ENCODE results near the gene TMEM63C. TPM values are rescaled to one million over a fixed set of nuclear protein-coding genes. Genes with fewer than 3 reads are reported as not detected.

Gene TMEM63C
- total RNA-seq, 2 donors from 2014 or later = 1.1 to 1.6 TPM

DNA sequence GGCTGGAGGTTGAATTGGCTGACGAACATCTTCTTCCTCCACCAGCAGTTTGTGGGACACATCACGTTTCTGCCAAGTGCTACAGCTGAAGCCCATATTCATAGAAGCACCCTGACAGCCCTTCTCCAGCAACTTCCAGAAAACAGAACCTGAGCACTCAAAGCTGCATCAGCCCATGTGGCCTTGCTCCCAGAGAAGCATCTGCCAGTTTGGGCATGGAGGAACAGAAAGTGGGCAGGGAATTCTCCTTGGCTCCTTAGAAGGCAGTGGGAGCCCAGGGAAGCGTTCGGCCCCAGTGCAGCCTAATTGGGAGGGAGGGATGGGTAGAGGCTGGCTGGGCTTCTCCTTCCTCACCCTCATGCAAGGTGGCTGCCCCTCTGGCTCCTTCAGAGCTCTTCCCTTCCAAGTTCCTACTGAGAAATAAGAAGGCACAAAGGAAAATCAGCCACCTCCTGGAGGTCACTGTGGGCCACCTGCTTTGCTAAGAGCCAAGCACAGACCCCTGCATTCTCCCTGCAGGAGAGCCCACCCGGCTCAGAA is 93.5 kb downstream of the TMEM63C start:
- TF ChIP-seq, protein P1, sequence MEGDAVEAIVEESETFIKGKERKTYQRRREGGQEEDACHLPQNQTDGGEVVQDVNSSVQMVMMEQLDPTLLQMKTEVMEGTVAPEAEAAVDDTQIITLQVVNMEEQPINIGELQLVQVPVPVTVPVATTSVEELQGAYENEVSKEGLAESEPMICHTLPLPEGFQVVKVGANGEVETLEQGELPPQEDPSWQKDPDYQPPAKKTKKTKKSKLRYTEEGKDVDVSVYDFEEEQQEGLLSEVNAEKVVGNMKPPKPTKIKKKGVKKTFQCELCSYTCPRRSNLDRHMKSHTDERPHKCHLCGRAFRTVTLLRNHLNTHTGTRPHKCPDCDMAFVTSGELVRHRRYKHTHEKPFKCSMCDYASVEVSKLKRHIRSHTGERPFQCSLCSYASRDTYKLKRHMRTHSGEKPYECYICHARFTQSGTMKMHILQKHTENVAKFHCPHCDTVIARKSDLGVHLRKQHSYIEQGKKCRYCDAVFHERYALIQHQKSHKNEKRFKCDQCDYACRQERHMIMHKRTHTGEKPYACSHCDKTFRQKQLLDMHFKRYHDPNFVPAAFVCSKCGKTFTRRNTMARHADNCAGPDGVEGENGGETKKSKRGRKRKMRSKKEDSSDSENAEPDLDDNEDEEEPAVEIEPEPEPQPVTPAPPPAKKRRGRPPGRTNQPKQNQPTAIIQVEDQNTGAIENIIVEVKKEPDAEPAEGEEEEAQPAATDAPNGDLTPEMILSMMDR (conservative IDR thresholded peaks at IDR 0.05) = no peak
- H3K27ac ChIP-seq (ENCODE audit: low read depth, low read length) = peak overlapping the region; percentile 47
- peaks cover 39% of the 10 kb centered on the region for H3K27me3 Mint-ChIP-seq (ENCODE audit: insufficient read depth)

DNA sequence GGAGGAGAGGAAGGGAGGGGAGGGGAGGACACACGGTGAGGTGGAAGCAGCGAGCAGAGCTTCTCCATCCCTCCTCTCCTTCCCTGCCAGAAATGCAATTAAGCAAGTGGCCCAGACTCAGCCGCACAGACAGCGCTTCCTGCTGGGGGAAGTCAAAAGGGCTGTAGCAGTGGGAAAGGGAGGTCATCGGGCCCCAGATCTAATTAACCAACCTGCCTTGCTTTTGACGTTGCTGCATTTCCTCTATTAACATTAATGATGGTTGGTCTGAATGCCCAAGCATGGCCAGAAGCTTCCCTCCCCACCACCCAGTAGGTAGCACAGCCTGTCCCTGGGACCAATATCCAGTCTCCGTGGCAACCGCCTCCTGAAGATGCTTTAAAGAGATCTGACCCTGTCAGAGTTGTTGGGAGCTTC is 94.0 kb downstream of the TMEM63C start:
- Histone ChIP-seq H3K36me3 (ENCODE audit: control insufficient read depth, insufficient read depth, low read length) (peaks cover 26% of the 10 kb centered on the region), H3K4me3 (ENCODE audit: low read length) (no peak overlapping the region), H3K27me3 (ENCODE audit: control insufficient read depth, insufficient read depth, low read length, poor library complexity, severe bottlenecking) (peaks cover 27% of the 10 kb centered on the region), H3K27ac (ENCODE audit: low read depth, low read length) (peak overlapping the region; percentile 47), H3K4me1 (ENCODE audit: control insufficient read depth, insufficient read depth, low read length) (no peaks in the 10 kb centered on the region), H3K9ac (ENCODE audit: extremely low read depth, low read length, poor library complexity, severe bottlenecking) (no peak overlapping the region), H3K9me3 (ENCODE audit: control insufficient read depth, low read length) (no peaks in the 10 kb centered on the region)
- TF ChIP-seq, protein P1 (conservative IDR thresholded peaks at IDR 0.05) = peak; percentile 55
- H3K27ac Mint-ChIP-seq = no peak overlapping the region
- H3K36me3 Mint-ChIP-seq (ENCODE audit: low read depth) = peaks cover 15% of the 10 kb centered on the region
- H3K4me1 Mint-ChIP-seq = no peaks in the 10 kb centered on the region
- no peaks in the 10 kb centered on the region for H3K9me3 Mint-ChIP-seq
- H3K27me3 Mint-ChIP-seq (ENCODE audit: insufficient read depth) = peaks cover 34% of the 10 kb centered on the region
- no peak overlapping the region for H3K4me3 Mint-ChIP-seq
- no peak for DNase-seq
- WGBS, 2 experiments (ENCODE audit: insufficient coverage in 1 of 2, insufficient read length in 1 of 2) = 66 to 81% methylated on average over 4 to 8 of the region's 8 CpGs

More for the DNA sequence above, 93.5 kb downstream of the TMEM63C start:
- no peaks in the 10 kb centered on the region for H3K4me1 ChIP-seq (ENCODE audit: control insufficient read depth, insufficient read depth, low read length)
- Mint-ChIP-seq H3K4me3 (no peak overlapping the region), H3K27ac (no peak overlapping the region), H3K9me3 (no peaks in the 10 kb centered on the region), H3K36me3 (ENCODE audit: low read depth) (peaks cover 13% of the 10 kb centered on the region), H3K4me1 (no peaks in the 10 kb centered on the region)
- WGBS, 2 experiments (ENCODE audit: insufficient coverage in 1 of 2, insufficient read length in 1 of 2) = 84% methylated on average over 5 of the region's 5 CpGs; no CpG with 5 or more reads in 1 of the 2 experiments
- no peak for DNase-seq
- H3K4me3 ChIP-seq (ENCODE audit: low read length) = no peak overlapping the region
- H3K36me3 ChIP-seq (ENCODE audit: control insufficient read depth, insufficient read depth, low read length) = peaks cover 21% of the 10 kb centered on the region
- H3K9me3 ChIP-seq (ENCODE audit: control insufficient read depth, low read length) = no peaks in the 10 kb centered on the region
- H3K9ac ChIP-seq (ENCODE audit: extremely low read depth, low read length, poor library complexity, severe bottlenecking) = no peak overlapping the region
- H3K27me3 ChIP-seq (ENCODE audit: control insufficient read depth, insufficient read depth, low read length, poor library complexity, severe bottlenecking) = peaks cover 32% of the 10 kb centered on the region

DNA sequence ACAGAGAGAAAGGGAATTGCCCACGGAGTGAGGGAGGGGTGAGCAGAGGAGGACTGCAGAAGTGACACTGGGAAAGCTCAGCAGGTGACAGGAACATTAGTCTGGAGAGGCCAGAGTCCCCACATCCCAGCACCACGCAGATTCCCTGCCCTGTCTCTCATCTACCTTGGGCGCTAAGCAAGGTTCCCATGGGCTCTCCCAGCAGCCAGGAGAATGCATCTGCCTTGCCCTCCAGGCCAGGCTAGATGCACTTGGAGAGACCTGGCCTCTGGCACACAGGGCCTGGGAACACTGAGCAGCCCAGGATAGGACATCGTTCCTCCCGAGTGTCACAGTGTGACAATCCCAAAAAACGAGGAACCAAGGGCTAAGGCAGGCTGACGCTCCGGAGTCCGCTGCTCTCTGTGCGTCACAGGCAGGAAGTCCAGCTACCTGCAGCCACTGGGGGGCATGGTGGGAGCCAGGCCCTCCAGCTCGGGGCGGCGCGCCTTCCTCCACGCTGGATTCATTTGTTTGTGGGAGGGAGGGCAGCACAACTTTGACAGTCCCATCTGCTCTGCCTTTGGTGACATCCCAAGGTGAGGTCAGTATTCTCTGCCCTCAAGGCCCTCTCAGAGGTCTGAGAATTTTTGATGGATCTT is 94.8 kb downstream of the TMEM63C start:
- no peak for DNase-seq

More for the DNA sequence above, 94.8 kb downstream of the TMEM63C start:
- no peaks in the 10 kb centered on the region for H3K9me3 Mint-ChIP-seq
- Histone ChIP-seq H3K4me1 (ENCODE audit: control insufficient read depth, insufficient read depth, low read length) (no peaks in the 10 kb centered on the region), H3K9me3 (ENCODE audit: control insufficient read depth, low read length) (no peaks in the 10 kb centered on the region), H3K4me3 (ENCODE audit: low read length) (no peak overlapping the region), H3K36me3 (ENCODE audit: control insufficient read depth, insufficient read depth, low read length) (peaks cover 29% of the 10 kb centered on the region), H3K27me3 (ENCODE audit: control insufficient read depth, insufficient read depth, low read length, poor library complexity, severe bottlenecking) (peaks cover 19% of the 10 kb centered on the region), H3K27ac (ENCODE audit: low read depth, low read length) (peak overlapping the region; percentile 47), H3K9ac (ENCODE audit: extremely low read depth, low read length, poor library complexity, severe bottlenecking) (no peak overlapping the region)
- H3K36me3 Mint-ChIP-seq (ENCODE audit: low read depth) = peaks cover 19% of the 10 kb centered on the region
- H3K4me3 Mint-ChIP-seq = no peak overlapping the region
- TF ChIP-seq, protein P1 (conservative IDR thresholded peaks at IDR 0.05) = peak; percentile 17
- H3K4me1 Mint-ChIP-seq = no peaks in the 10 kb centered on the region
- peaks cover 27% of the 10 kb centered on the region for H3K27me3 Mint-ChIP-seq (ENCODE audit: insufficient read depth)
- WGBS, 2 experiments (ENCODE audit: insufficient coverage in 1 of 2, insufficient read length in 1 of 2) = 89 to 91% methylated on average over 15 of the region's 15 CpGs
- no peak overlapping the region for H3K27ac Mint-ChIP-seq

Measured in endodermal cell (in vitro differentiated cells).